Kidney tubule cell (primary cell): ENCODE measurements around the gene LRRC40.

ENCODE experiments used
- DNase-seq: peaks from one replicate; pipeline ENCODE4 v3.0.0-alpha.2; 2018; ENCODE audit warnings: low spot score

LRRC40 gene

GRCh38 chr1:70115315-70115714, 90.1 kb downstream of the LRRC40 start:
- no peak for DNase-seq

- DNase-seq = no peak
Measured at GRCh38 chr1:70112838-70113237, 92.5 kb downstream of the LRRC40 start.

- DNase-seq = no peak
Measured at GRCh38 chr1:70109241-70109640, 96.1 kb downstream of the LRRC40 start.

GRCh38 chr1:70103770-70104169, 101.6 kb downstream of the LRRC40 start:
- DNase-seq = no peak

- DNase-seq = no peak
Measured at GRCh38 chr1:70101774-70102173, 103.6 kb downstream of the LRRC40 start.

- no peak for DNase-seq
Measured at GRCh38 chr1:70101231-70101630, 104.1 kb downstream of the LRRC40 start.
